ENCODE data around the gene GSTT2B.

DNA sequence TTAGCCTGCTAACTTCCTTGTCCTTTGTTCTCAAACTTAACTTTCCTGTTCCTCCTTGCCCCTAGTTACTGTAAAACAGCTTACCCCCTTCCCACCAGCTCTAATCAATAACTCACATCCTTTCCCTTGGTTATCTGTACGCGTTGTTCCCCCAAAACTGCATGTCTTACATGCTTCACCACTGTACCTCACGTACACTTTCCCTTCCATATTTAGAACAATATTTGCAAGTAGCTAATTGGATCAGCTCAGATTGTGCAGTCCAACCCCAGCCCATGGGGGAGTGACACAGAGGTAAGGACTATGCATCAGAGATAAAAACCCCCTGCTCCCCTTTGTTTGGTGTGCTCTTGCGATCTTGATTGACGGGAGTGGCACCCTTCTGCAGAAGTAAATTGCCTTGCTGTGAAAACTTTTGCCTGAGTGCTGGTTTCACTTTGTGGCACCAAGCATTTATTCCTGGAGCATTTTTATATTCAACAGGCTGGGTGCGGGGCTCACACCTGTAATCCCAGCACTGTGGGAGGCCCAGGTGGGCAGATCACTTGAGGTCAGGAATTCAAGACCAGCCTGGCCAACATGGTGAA lies 35.9 kb downstream of the GSTT2B start:
- TF ChIP-seq, protein P1, sequence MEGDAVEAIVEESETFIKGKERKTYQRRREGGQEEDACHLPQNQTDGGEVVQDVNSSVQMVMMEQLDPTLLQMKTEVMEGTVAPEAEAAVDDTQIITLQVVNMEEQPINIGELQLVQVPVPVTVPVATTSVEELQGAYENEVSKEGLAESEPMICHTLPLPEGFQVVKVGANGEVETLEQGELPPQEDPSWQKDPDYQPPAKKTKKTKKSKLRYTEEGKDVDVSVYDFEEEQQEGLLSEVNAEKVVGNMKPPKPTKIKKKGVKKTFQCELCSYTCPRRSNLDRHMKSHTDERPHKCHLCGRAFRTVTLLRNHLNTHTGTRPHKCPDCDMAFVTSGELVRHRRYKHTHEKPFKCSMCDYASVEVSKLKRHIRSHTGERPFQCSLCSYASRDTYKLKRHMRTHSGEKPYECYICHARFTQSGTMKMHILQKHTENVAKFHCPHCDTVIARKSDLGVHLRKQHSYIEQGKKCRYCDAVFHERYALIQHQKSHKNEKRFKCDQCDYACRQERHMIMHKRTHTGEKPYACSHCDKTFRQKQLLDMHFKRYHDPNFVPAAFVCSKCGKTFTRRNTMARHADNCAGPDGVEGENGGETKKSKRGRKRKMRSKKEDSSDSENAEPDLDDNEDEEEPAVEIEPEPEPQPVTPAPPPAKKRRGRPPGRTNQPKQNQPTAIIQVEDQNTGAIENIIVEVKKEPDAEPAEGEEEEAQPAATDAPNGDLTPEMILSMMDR (IDR thresholded peaks at IDR 0.05; ENCODE audit: insufficient read depth, low read depth, low read length), result no peak
- no peak for TF ChIP-seq EZH2 (IDR thresholded peaks at IDR 0.05; ENCODE audit: insufficient read depth, low read length)
